ENCODE results near the gene PAX6.

GRCh38 chr11:31822927-31823643 lies 12.0 kb upstream of the PAX6 start:
- TF ChIP-seq TOE1 (IDR thresholded peaks at IDR 0.05; ENCODE audit: borderline replicate concordance) (no peak), TOE1 (CRISPR knock-in tag; IDR thresholded peaks at IDR 0.05; ENCODE audit: borderline replicate concordance, low read depth) (no peak), ZNF280B (CRISPR knock-in tag; IDR thresholded peaks at IDR 0.05) (no peak), CTCF (IDR thresholded peaks at IDR 0.05 in 2 of 3, conservative IDR thresholded peaks at IDR 0.05 in 1 of 3; ENCODE audit: insufficient read depth in 2 of 3, low read depth in 1 of 3, low read length in 3 of 3) (no peak), SIX5 (IDR thresholded peaks at IDR 0.05; ENCODE audit: borderline replicate concordance in 1 of 2, insufficient read depth in 1 of 2, low read depth in 1 of 2, low read length in 2 of 2) (no peak), TAF1 (IDR thresholded peaks at IDR 0.05; ENCODE audit: control insufficient read depth, extremely low read depth, insufficient read depth, low read length, severe bottlenecking) (no peak)
- TF ChIP-seq, protein P1, sequence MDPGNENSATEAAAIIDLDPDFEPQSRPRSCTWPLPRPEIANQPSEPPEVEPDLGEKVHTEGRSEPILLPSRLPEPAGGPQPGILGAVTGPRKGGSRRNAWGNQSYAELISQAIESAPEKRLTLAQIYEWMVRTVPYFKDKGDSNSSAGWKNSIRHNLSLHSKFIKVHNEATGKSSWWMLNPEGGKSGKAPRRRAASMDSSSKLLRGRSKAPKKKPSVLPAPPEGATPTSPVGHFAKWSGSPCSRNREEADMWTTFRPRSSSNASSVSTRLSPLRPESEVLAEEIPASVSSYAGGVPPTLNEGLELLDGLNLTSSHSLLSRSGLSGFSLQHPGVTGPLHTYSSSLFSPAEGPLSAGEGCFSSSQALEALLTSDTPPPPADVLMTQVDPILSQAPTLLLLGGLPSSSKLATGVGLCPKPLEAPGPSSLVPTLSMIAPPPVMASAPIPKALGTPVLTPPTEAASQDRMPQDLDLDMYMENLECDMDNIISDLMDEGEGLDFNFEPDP (CRISPR knock-in tag; IDR thresholded peaks at IDR 0.05) = no peak
- TF ChIP-seq, protein P2, sequence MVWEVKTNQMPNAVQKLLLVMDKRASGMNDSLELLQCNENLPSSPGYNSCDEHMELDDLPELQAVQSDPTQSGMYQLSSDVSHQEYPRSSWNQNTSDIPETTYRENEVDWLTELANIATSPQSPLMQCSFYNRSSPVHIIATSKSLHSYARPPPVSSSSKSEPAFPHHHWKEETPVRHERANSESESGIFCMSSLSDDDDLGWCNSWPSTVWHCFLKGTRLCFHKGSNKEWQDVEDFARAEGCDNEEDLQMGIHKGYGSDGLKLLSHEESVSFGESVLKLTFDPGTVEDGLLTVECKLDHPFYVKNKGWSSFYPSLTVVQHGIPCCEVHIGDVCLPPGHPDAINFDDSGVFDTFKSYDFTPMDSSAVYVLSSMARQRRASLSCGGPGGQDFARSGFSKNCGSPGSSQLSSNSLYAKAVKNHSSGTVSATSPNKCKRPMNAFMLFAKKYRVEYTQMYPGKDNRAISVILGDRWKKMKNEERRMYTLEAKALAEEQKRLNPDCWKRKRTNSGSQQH (CRISPR knock-in tag; IDR thresholded peaks at IDR 0.05) = no peak

Data from K562 (cell line).